Measurements from ENCODE around the gene CDC14B. TPM values are rescaled to one million over a fixed set of nuclear protein-coding genes. Genes with fewer than 3 reads are reported as not detected.
A peak's percentile ranks its signal among the peaks of the same experiment; 100 is the strongest.

The CDC14B gene
- total RNA-seq, 4 donors from 2014 or later = 4.9 to 11.2 (median 8.9) TPM

DNA sequence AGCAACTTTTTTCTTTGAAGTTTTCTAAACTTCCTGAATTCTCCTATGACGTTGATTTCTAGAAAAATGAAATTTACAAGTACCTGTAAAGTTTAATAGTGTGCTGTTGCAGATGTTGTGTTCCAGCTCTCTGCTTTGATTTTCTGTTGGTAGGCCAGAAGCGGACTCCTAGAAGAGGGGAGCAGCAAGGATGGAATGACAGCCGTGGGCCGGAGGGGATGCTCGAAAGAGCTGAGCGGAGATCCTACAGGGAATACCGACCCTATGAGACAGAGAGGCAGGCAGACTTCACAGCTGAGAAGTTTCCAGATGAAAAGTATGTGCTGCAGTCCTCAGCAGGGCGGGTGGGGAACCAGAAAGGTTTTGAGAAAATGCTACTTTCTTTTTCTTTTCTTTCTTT is 161.4 kb downstream of the CDC14B start:
- Histone ChIP-seq H3K4me1 (peaks cover 2% of the 10 kb centered on the region), H3K4me3 (no peak overlapping the region), H3K27ac (no peak overlapping the region), H3K27me3 (no peaks in the 10 kb centered on the region), H3K36me3 (no peaks in the 10 kb centered on the region), H3K9me3 (no peaks in the 10 kb centered on the region)
- TF ChIP-seq CTCF (IDR thresholded peaks at IDR 0.05) (no peak), POLR2A (IDR thresholded peaks at IDR 0.05) (no peak), EP300 (IDR thresholded peaks at IDR 0.05) (no peak), POLR2AphosphoS5 (IDR thresholded peaks at IDR 0.05) (no peak)
- no peak for DNase-seq (ENCODE audit: low spot score in 2 of 2)
- 95% methylated on average over 8 of the region's 8 CpGs for WGBS

GRCh38 chr9:96457266-96457665 is 162.4 kb downstream of the CDC14B start:
- WGBS = 89% methylated on average over 4 of the region's 4 CpGs
- Histone ChIP-seq H3K4me1 (peaks cover 3% of the 10 kb centered on the region), H3K4me3 (no peak overlapping the region), H3K27ac (no peak overlapping the region), H3K36me3 (no peaks in the 10 kb centered on the region), H3K9me3 (no peaks in the 10 kb centered on the region), H3K27me3 (no peaks in the 10 kb centered on the region)
- no peak for TF ChIP-seq EP300 (IDR thresholded peaks at IDR 0.05)
- no peak for TF ChIP-seq POLR2A (IDR thresholded peaks at IDR 0.05)
- TF ChIP-seq CTCF (IDR thresholded peaks at IDR 0.05) = no peak
- TF ChIP-seq POLR2AphosphoS5 (IDR thresholded peaks at IDR 0.05) = no peak
- DNase-seq (ENCODE audit: low spot score in 2 of 2) = no peak

DNA sequence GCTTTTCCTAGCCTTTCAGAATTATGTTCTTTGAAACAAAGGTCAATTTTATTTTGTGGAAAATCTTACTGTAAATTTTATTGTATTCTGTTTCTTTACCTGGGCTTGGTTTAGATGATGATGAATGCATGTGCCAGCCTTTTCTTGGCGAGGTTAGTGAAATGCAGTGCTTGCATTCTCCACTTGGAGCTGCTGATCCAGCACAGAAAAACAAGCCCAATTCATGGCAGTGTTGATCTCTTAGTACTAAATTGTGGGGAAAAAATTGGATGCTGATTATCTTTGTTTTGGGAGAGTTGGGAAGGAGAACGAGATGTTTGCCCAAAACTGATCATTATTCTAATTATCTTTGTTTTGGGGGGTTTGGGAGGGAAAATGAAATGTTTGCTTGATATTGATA is 166.0 kb downstream of the CDC14B start:
- no peak for DNase-seq (ENCODE audit: low spot score in 2 of 2)
- no peaks in the 10 kb centered on the region for H3K27me3 ChIP-seq
- no peak overlapping the region for H3K4me3 ChIP-seq
- H3K4me1 ChIP-seq = peaks cover 20% of the 10 kb centered on the region
- WGBS = 19% methylated on average over 2 of the region's 2 CpGs
- TF ChIP-seq CTCF (IDR thresholded peaks at IDR 0.05) = peak; percentile 21 to 50
- no peak for TF ChIP-seq EP300 (IDR thresholded peaks at IDR 0.05)
- no peaks in the 10 kb centered on the region for H3K9me3 ChIP-seq
- H3K36me3 ChIP-seq = no peaks in the 10 kb centered on the region
- H3K27ac ChIP-seq = no peak overlapping the region

GRCh38 chr9:96450613-96451528 is 168.8 kb downstream of the CDC14B start:
- peak overlapping the region; percentile 86 for H3K27ac ChIP-seq
- peaks cover 20% of the 10 kb centered on the region for H3K4me1 ChIP-seq
- WGBS = 1% methylated on average over 53 of the region's 63 CpGs

More at GRCh38 chr9:96450613-96451528, 168.8 kb downstream of the CDC14B start:
- no peaks in the 10 kb centered on the region for H3K36me3 ChIP-seq
- peak; percentile 72 to 82 for DNase-seq (ENCODE audit: low spot score in 2 of 2)
- no peaks in the 10 kb centered on the region for H3K27me3 ChIP-seq
- H3K4me3 ChIP-seq = peak overlapping the region; percentile 92
- no peak for TF ChIP-seq POLR2AphosphoS5 (IDR thresholded peaks at IDR 0.05)
- TF ChIP-seq CTCF (IDR thresholded peaks at IDR 0.05) = no peak
- TF ChIP-seq EP300 (IDR thresholded peaks at IDR 0.05) = no peak
- no peak for TF ChIP-seq POLR2A (IDR thresholded peaks at IDR 0.05)
- H3K9me3 ChIP-seq = no peaks in the 10 kb centered on the region

Other genes with a start within 250 kb of the CDC14B start
- gene SLC35D2, start 236.1 kb downstream of the CDC14B start, total RNA-seq = 10 to 100 TPM; 11.3 to 20.6 (median 17.9) TPM
- gene ZNF367, start 201.5 kb downstream of the CDC14B start, total RNA-seq = 1 to 10 TPM; 1.9 to 7.0 (median 3.0) TPM
- 1 to 10 TPM; 3.9 to 9.2 (median 7.1) TPM for gene HABP4, start 169.7 kb downstream of the CDC14B start, total RNA-seq
- gene PRXL2C, start 35.5 kb upstream of the CDC14B start, total RNA-seq = 10 to 100 TPM; 11.2 to 16.0 (median 13.6) TPM
- gene ZNF510, start 158.2 kb upstream of the CDC14B start, total RNA-seq = 10 to 100 TPM in 1 of 4 donors, 1 to 10 TPM in 3; 5.6 to 24.9 (median 8.5) TPM
- gene ZNF782, start 234.7 kb upstream of the CDC14B start, total RNA-seq = 10 to 100 TPM in 3 of 4 donors, 1 to 10 TPM in 1; 7.9 to 27.8 (median 11.9) TPM